Skeletal muscle tissue (tissue), 4 donors: ENCODE results near the gene SLC7A5. TPM values are rescaled to one million over a fixed set of nuclear protein-coding genes. Genes with fewer than 3 reads are reported as not detected.

Experiments used
- H3K27ac ChIP-seq: one replicate; pipeline ENCODE4 v1.7.0; 2013; ENCODE audit warnings: mild to moderate bottlenecking, low read depth, low read length, inconsistent platforms
- H3K27me3 ChIP-seq, 3 donors: one replicate each; pipeline ENCODE4 v1.7.0; 2013; ENCODE audit warnings: low read length in 3 of 3; ENCODE audit not compliant: control insufficient read depth in 3 of 3, insufficient read depth in 3 of 3
- H3K36me3 ChIP-seq, 3 donors: one replicate each; pipeline ENCODE4 v1.7.0; 2013; ENCODE audit warnings: low read length in 3 of 3; ENCODE audit not compliant: control insufficient read depth in 3 of 3, insufficient read depth in 3 of 3
- H3K4me1 ChIP-seq, 3 donors: one replicate each; pipeline ENCODE4 v1.7.0; 2013; ENCODE audit warnings: low read length in 3 of 3, mild to moderate bottlenecking in 3 of 3; ENCODE audit not compliant: control insufficient read depth in 3 of 3, insufficient read depth in 3 of 3
- H3K4me3 ChIP-seq, 3 donors: one replicate each; pipeline ENCODE4 v1.7.0; 2013; ENCODE audit warnings: low read length in 3 of 3
- H3K9ac ChIP-seq, 3 donors: one replicate each; pipeline ENCODE4 v1.7.0; 2013; ENCODE audit warnings: low read length in 3 of 3, mild to moderate bottlenecking in 3 of 3, moderate library complexity in 2 of 3, low read depth in 1 of 3
- H3K9me3 ChIP-seq, 3 donors: one replicate each; pipeline ENCODE4 v1.7.0; 2013; ENCODE audit warnings: low read length in 3 of 3; ENCODE audit not compliant: control insufficient read depth in 3 of 3
- total RNA-seq: library from RNA; depleted of rRNA; stranded (reverse); fragments of >200 nt; gene quantifications from one replicate; pipeline ENCODE4 v1.2.3, GENCODE V29; 2014
- donor health status: Osteomylitis.

SLC7A5 gene
- total RNA-seq, 1 donor from 2014 or later = 3.1 TPM

DNA sequence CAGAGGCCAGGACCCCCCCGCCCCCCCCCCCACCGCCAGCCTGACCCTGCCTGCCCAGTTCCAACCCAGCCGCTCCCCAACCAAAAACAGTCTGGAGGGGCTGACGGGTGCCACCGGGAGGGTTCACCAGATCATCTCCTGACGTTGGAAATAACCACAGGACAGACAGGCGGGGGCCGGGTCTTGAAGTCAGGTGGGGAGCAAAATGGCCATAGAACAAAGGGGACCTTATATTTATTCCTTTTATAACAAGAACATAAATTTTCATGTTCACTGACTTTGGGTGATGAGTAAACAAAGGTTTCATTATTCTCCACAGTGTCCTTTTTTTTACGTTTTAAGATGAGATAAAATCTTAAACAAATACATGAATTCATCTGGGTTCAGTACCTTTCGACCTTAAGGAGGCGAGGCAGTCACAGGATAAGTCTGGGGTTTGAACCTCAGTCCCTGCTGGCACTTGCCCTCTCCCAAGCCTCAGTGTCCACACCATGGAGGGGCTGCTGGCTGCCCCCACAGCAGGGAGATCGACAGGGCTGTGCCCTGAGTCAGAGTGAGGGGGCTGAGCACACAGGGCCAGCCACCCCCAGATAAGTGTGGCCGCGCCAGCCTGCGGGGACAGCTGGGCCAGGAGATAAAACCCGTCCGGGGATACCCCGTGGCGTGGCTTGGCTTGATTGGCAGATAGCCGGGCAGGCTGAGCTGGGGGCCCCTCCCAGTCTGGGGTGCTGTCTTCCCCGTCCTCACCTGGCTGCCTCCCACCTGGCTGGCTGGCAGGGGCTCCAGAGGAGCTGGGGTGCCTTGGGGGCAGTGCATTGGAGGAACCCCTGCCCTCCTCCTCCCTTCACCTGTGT, 15.0 kb downstream of the SLC7A5 start:
- Histone ChIP-seq H3K36me3 (peaks cover 8 to 18% (median 12%) of the 10 kb centered on the region in 3 donors), H3K27me3 (no peaks in the 10 kb centered on the region), H3K27ac (peak overlapping the region; percentile 81), H3K4me1 (peaks cover 81 to 97% (median 94%) of the 10 kb centered on the region in 3 donors), H3K9ac (peak overlapping the region in 1 of 3 donors; percentile 71), H3K9me3 (no peaks in the 10 kb centered on the region), H3K4me3 (peak overlapping the region in 1 of 3 donors; percentile 12)

DNA sequence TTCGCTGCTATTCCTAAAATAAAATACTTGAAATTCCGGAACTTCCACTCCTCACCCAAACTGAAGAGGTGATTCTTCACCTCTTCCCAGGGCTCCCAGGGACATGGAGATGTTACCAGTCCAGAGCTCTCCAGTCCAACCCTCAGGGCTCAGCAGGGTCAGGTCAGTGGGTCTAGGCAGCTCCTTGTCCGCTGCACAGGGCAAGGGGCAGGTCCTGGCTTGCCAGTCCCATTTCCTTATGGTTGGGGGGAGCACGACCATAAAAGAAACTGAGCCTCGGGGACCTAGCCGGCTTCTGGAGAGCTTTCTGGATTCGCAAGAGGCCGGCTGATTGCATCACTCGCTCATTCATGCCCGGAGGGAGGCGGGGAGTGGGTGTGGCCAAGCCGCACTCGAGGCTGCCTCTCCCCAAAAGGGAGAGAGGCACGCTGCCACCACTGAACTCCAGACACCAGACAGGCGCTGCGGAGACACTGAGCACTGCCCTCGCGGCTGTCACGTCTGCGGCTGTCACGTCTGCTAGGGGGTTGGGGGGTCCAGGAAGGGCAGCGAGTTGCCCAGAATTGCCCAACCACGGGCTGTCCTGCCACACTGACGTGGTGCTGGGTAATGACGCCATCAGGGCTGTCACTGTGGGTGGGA, 15.8 kb downstream of the SLC7A5 start:
- peak overlapping the region; percentile 12 to 68 (median 48) for H3K4me3 ChIP-seq
- no peaks in the 10 kb centered on the region for H3K27me3 ChIP-seq
- peak overlapping the region in 2 of 3 donors; percentile 57 to 62 for H3K9ac ChIP-seq
- H3K9me3 ChIP-seq = no peaks in the 10 kb centered on the region
- peaks cover 88 to 97% (median 95%) of the 10 kb centered on the region in 3 donors for H3K4me1 ChIP-seq
- peaks cover 8 to 18% (median 12%) of the 10 kb centered on the region in 3 donors for H3K36me3 ChIP-seq
- peak overlapping the region; percentile 81 for H3K27ac ChIP-seq

DNA sequence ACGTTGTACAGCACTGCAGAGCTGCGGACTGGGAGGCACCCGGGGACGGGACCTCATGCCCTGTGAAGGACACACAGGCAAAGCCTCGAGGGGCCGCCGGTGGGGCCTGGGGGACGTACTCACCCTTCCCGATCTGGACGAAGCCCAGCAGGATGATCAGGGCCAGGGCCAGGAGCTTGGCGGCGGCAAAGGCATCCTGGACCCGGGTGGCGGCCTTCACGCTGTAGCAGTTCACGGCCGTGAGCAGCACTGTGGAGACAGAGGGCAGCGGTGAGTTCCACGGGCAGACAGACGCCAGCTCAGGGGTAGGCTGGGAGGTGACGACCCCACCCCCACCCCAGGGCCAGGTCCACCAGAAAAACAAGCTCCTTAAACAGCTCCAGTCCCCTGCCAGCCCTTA, 17.7 kb downstream of the SLC7A5 start:
- Histone ChIP-seq H3K36me3 (peaks cover 8 to 18% (median 15%) of the 10 kb centered on the region in 3 donors), H3K27ac (no peak overlapping the region), H3K4me1 (peaks cover 93 to 97% (median 96%) of the 10 kb centered on the region in 3 donors), H3K9me3 (no peaks in the 10 kb centered on the region), H3K4me3 (no peak overlapping the region), H3K27me3 (no peaks in the 10 kb centered on the region), H3K9ac (peak overlapping the region in 1 of 3 donors; percentile 50)

DNA sequence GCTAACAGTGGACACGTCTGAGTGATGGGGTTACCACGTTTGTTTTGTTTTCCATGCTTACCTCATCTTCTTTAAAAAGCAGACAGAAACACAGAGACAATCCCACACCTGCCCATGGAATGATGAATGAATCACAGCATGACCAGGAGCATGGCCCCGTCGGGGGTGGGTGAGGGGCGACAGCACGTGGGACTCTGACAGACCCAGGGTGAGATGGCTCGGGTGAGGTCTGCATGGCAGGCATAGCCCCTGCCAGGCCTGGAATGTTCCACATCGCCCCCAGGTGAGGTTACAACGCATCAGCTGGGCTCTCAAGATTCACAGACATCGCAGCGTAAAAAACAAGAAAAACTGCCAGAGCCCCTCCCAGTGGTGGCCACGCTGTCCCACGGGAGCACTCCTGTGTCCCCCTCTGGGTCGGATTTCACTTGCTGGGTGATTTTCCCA, 18.1 kb downstream of the SLC7A5 start:
- Histone ChIP-seq H3K9me3 (no peaks in the 10 kb centered on the region), H3K4me1 (peaks cover 93 to 97% (median 96%) of the 10 kb centered on the region in 3 donors), H3K27ac (no peak overlapping the region), H3K9ac (peak overlapping the region in 1 of 3 donors; percentile 50), H3K36me3 (peaks cover 8 to 18% (median 15%) of the 10 kb centered on the region in 3 donors), H3K4me3 (no peak overlapping the region), H3K27me3 (no peaks in the 10 kb centered on the region)

DNA sequence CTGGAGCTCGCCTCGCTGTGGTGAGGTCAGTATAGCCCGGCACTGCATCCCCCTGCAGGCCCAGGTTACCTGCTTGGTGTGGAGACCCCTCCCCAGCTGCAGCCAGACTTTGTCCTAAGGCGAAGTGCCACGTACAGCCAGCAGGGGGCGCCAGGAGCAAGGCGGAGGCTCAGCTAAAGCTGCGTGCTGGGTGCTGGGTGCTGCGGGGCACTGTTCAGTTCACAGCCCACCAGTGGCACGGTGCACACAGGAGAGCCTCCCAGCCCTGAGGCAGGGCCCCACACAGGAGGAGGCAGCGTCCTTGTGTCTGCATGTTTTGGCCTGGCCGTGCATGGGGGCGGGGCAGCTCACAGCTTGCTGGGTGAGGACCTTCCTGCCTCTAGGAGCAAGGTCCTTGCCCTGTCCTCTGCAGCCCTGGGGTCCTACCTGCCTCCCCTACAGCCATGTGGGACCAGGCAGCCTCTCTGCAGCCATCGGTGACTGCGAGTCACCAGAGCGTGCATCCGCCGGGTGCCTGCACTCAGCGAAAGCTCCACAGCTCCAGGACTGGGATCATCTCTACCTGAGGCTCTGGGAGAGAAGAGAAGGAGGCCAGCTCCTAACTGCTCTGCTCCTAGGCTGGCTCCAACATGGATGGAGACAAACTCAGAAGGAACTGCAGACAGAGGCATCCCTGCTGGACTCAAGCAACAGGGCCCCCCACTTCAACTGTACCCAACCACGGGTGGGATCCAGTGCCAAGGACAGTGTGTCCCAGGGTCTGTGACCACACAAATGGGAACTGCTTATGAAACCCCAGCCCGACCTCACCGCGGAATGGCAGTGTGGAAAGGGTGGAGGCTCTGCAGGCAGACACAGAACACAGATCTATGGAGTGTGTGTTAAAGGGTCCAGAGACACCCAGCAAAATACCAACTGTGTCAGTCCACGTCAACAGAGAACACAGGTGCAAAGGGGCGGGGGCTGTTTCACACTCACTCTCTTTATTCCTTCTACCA, 19.0 kb downstream of the SLC7A5 start:
- Histone ChIP-seq H3K4me3 (peak overlapping the region in 2 of 3 donors; percentile 4 to 49), H3K27ac (no peak overlapping the region), H3K9me3 (no peaks in the 10 kb centered on the region), H3K27me3 (no peaks in the 10 kb centered on the region), H3K36me3 (peaks cover 8 to 18% (median 15%) of the 10 kb centered on the region in 3 donors), H3K9ac (peak overlapping the region in 1 of 3 donors; percentile 50), H3K4me1 (peaks cover 93 to 96% (median 96%) of the 10 kb centered on the region in 3 donors)

DNA sequence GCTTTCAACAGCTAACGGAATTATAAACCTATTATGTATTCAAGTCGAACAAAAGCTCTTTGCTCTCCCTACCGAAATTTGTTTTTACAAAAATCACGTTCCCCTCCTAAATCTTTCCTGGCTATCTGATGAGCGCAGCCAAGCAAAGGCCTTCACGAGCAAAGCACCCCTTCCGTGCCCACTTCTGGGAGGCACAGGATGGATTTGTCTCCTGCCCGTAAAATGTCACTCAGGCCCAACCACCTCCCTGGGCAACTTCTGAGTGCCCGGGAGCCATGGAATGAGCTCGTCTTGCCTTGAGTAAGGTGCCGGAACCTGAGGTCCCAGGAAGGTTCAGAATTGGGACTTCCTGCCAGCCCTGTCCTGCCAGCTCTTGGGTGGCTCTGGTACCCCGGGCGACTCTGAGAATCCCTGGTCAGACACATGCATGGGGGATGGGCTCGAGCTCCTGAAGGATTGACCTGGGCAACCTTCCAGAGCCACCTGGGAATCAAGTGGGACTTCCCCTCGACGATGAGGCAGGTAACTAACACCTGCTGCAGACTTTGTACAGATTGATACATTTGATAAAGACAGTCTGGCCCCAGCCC, 19.8 kb downstream of the SLC7A5 start:
- Histone ChIP-seq H3K27ac (no peak overlapping the region), H3K4me1 (peaks cover 92 to 96% (median 94%) of the 10 kb centered on the region in 3 donors), H3K9me3 (no peaks in the 10 kb centered on the region), H3K27me3 (no peaks in the 10 kb centered on the region), H3K36me3 (peaks cover 8 to 18% (median 15%) of the 10 kb centered on the region in 3 donors), H3K4me3 (no peak overlapping the region), H3K9ac (peak overlapping the region in 1 of 3 donors; percentile 62)

DNA sequence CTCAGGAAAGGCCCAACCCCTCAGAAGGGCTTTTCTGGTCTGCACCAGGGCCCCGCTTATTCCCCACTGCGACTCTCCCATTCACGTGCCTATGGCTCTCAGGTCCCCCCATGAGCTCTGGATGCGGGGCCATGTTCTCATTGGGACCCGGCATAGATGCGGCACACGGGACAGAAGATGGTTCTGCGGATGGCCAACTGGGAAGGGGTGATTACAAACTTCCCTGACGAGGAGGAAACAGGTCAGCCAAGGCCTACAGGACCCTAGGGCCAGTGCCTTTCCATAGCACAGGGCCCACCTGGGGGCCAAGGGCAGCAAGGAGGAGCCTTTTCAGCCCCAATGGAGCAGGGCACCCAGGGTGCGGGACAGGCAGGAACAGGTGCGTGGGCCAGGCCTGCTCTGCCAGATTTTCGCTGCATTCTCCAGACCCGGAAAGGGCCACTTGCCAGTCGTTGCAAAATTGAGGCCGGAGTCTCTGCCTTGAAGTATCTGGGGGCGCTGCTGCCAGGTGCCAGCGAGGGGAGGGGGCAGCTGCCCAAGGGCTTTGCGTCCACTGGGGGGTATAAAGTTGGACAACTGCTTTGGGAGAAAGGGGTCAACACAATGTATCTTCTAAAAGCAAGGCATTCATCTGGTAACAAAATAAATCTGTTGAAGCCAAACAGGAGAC, 20.5 kb downstream of the SLC7A5 start:
- Histone ChIP-seq H3K4me1 (peaks cover 90 to 99% (median 94%) of the 10 kb centered on the region in 3 donors), H3K9ac (peak overlapping the region in 1 of 3 donors; percentile 62)

DNA sequence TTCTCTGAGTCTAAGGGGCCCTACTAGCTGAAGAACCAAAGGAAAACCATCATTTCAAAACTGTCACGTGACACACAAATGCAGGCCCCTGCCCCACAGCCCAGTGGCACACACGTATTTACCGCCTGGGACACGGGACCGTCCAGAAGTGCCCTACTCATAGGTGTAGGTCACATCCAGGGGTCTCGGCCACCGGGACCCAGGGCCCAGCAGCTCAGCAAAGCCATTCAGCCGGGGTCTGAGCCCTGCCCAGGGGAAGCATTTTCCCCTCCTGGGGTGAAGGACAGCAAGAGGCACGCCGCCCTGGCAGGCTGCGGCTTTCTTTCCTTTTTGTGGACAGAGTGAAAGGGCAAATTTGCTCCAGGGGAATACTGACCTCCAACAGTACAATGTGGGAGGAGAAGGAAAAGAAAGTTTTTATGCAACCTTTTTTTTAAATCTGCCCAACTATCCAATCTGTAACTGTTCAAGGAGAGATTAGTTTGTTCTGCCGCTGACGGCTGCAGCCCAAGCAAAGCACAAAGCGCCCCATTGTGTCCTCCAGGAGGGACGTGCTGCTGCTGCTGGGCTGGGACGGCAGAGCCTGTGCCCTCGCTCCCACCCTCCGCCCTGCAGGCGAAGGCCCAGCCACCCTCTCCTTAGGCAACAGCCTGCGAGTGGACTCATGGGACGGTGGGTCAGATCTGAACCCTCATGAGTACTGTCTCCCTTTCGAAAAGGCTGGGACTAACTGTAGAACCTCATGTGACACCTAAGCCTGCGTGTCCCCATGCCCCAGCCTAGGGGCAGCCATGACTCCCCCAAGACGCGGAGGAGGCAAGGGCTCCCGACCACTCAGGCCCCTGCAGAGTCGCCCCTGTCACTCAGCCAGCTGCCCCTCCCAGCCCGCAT, 21.3 kb downstream of the SLC7A5 start:
- peak overlapping the region in 1 of 3 donors; percentile 62 for H3K9ac ChIP-seq
- H3K27ac ChIP-seq = no peak overlapping the region
- H3K4me1 ChIP-seq = peaks cover 84 to 96% (median 93%) of the 10 kb centered on the region in 3 donors
- H3K4me3 ChIP-seq = peak overlapping the region in 1 of 3 donors; percentile 6
- peaks cover 8 to 18% (median 17%) of the 10 kb centered on the region in 3 donors for H3K36me3 ChIP-seq
- H3K9me3 ChIP-seq = no peaks in the 10 kb centered on the region
- no peaks in the 10 kb centered on the region for H3K27me3 ChIP-seq

More for the DNA sequence above, 20.5 kb downstream of the SLC7A5 start:
- Histone ChIP-seq H3K27ac (no peak overlapping the region), H3K4me3 (no peak overlapping the region), H3K27me3 (no peaks in the 10 kb centered on the region), H3K9me3 (no peaks in the 10 kb centered on the region), H3K36me3 (peaks cover 8 to 18% (median 16%) of the 10 kb centered on the region in 3 donors)
